ENCODE results near the gene LIG3. TPM values are rescaled to one million over a fixed set of nuclear protein-coding genes. Genes with fewer than 3 reads are reported as not detected.

Gene LIG3
- total RNA-seq = 63.4 TPM

GRCh38 chr17:34980353-34980680, at the start of gene LIG3:
Gene LIG3 (plus strand): TSS chr17:34980512. CDS start chr17:34983006, 2,494 bp downstream.

GRCh38 chr17:34961093-34961911, 19.0 kb upstream of the LIG3 start, which contains the start of the genes CCT6B and ZNF830:
Gene CCT6B (minus strand): TSS chr17:34961460. CDS start chr17:34961393, 67 bp downstream.
Gene ZNF830 (plus strand): TSS chr17:34961540. CDS start chr17:34961567, 27 bp downstream.

Other genes starting within 250 kb of the LIG3 start
- 2.3 TPM for gene CCT6B, start 19.1 kb upstream of the LIG3 start, total RNA-seq
- 10.3 TPM for gene ZNF830, start 19.0 kb upstream of the LIG3 start, total RNA-seq
- 19.0 TPM for gene RFFL, start 83.2 kb downstream of the LIG3 start, total RNA-seq
- 12.1 TPM for gene RAD51D, start 139.3 kb downstream of the LIG3 start, total RNA-seq
- gene FNDC8, start 141.1 kb downstream of the LIG3 start, total RNA-seq = not detected
- gene NLE1, start 161.8 kb downstream of the LIG3 start, total RNA-seq = 15.7 TPM
- gene UNC45B, start 167.3 kb downstream of the LIG3 start, total RNA-seq = 32.2 TPM
- gene SLC35G3, start 213.9 kb downstream of the LIG3 start, total RNA-seq = not detected

Measured in metanephros (tissue), 1 donor.